K562 (cell line): Measurements from ENCODE around the gene TFCP2. TPM values are rescaled to one million over a fixed set of nuclear protein-coding genes. Genes with fewer than 3 reads are reported as not detected.

Experiments
- ATAC-seq: fragments of 200-7000 bp; cut with Tn5 transposase; 3 replicates; pipeline ENCODE4 v1.9.1; 2020; ENCODE audit warnings: moderate library complexity
- BruUV-seq: library from RNA; stranded (reverse); fragments of 400-500 nt; replicated peaks from 2 replicates; lab custom pipeline; 2021; lab: Mats Ljungman, UMichigan
- CTCF ChIA-PET: fragments of 300-600 bp; formaldehyde crosslinking; extraction: SDS; loops from one replicate; lab custom pipeline; 2021; ENCODE audit warnings: low intra/inter-chr PET ratio; lab: Yijun Ruan, JAX
- POLR2A ChIA-PET: fragments of 300-600, 350-650 bp; sonication (Branson Sonifier 250); formaldehyde crosslinking; extraction: SDS; loops from one replicate; lab custom pipeline; 2021; ENCODE audit warnings: antibody characterized with exemption, inconsistent platforms; lab: Yijun Ruan, JAX
- DNase-seq, 4 experiments: peaks; one replicate each; pipeline versions ENCODE4 v3.0.0 to v3.0.0-alpha.2; 2011 to 2018; ENCODE audit warnings: low spot score in 3 of 4, mixed read lengths in 3 of 4; ENCODE audit errors: extremely low read depth in 1 of 4
- FAIRE-seq: peaks from 2 replicates; lab custom pipeline; 2011; peaks lifted over from hg19 to GRCh38; lab: Jason Lieb, UNC
- H2AFZ ChIP-seq: 2 replicates; pipeline ENCODE4 v1.6.0; 2011; ENCODE audit warnings: low read depth, low read length, control low read depth, inconsistent platforms
- H3K27ac ChIP-seq: fragments of 200-600 bp; 3 replicates; pipeline ENCODE4 v1.8.0; 2011; ENCODE audit warnings: low read depth, mild to moderate bottlenecking, control low read depth, inconsistent platforms, low read length, moderate library complexity, mixed read lengths; ENCODE audit errors: extremely low read depth
- H3K27me3 ChIP-seq, 2 experiments: fragments of 300-600 bp in 1 of 2; 2 replicates in 1 of 2; 3 replicates in 1 of 2; pipeline versions ENCODE4 v1.6.0 to v1.8.0; 2011; ENCODE audit warnings: inconsistent platforms in 2 of 2, low read length in 2 of 2, mild to moderate bottlenecking in 1 of 2, mixed read lengths in 1 of 2, moderate library complexity in 1 of 2; ENCODE audit not compliant: control insufficient read depth in 2 of 2, insufficient read depth in 2 of 2
- H3K36me3 ChIP-seq: fragments of 300-600 bp; 3 replicates; pipeline ENCODE4 v1.8.0; 2011; ENCODE audit warnings: mild to moderate bottlenecking, low read length, inconsistent platforms; ENCODE audit not compliant: control insufficient read depth, insufficient read depth
- H3K4me1 ChIP-seq, 2 experiments: fragments of 200-600 bp in 1 of 2; replicated peaks in 1 of 2; 2 replicates in 1 of 2; 3 replicates in 1 of 2; pipeline versions ENCODE4 v1.5.1 to v1.8.0; 2011; ENCODE audit warnings: inconsistent platforms in 2 of 2, low read length in 2 of 2, mild to moderate bottlenecking in 1 of 2, mixed read lengths in 1 of 2, moderate library complexity in 1 of 2; ENCODE audit not compliant: control insufficient read depth in 2 of 2, insufficient read depth in 2 of 2
- H3K4me2 ChIP-seq: 2 replicates; pipeline ENCODE4 v1.6.1; 2011; ENCODE audit warnings: low read length, control low read depth, inconsistent platforms, mixed read lengths; ENCODE audit not compliant: insufficient read depth
- H3K4me3 ChIP-seq: fragments of 200-600 bp; sonication (generic), shearing (Covaris generic); 2 replicates; pipeline ENCODE4 v1.5.1; 2016; ENCODE audit warnings: control low read depth, inconsistent platforms
- H3K79me2 ChIP-seq: fragments of 200-600 bp; 3 replicates; pipeline ENCODE4 v1.8.0; 2011; ENCODE audit warnings: low read length, inconsistent platforms; ENCODE audit not compliant: control insufficient read depth, insufficient read depth
- H3K9ac ChIP-seq, 2 experiments: 2 replicates each; pipeline versions ENCODE4 v1.6.0 to v1.6.1; 2011; ENCODE audit warnings: low read depth in 2 of 2, low read length in 2 of 2, control low read depth in 1 of 2, inconsistent platforms in 1 of 2, mild to moderate bottlenecking in 1 of 2, mixed read lengths in 1 of 2; ENCODE audit not compliant: insufficient read depth in 1 of 2
- H3K9me1 ChIP-seq: one replicate; pipeline ENCODE4 v1.6.0; 2011; ENCODE audit warnings: inconsistent platforms, mild to moderate bottlenecking, low read length, moderate library complexity; ENCODE audit not compliant: control insufficient read depth, insufficient read depth
- H3K9me3 ChIP-seq: replicated peaks from 2 replicates; pipeline ENCODE4 v1.5.1; 2011; ENCODE audit warnings: low read depth, low read length, inconsistent platforms; ENCODE audit not compliant: control insufficient read depth, insufficient read depth
- H4K20me1 ChIP-seq: replicated peaks from 2 replicates; pipeline ENCODE4 v1.6.1; 2011; ENCODE audit warnings: low read length, inconsistent platforms, mixed read lengths; ENCODE audit not compliant: control insufficient read depth, insufficient read depth
- BACH1 ChIP-seq: fragments of 200-800 bp; sonication (Bioruptor generic); IDR thresholded peaks from 2 replicates; pipeline ENCODE4 v1.6.1; 2016; ENCODE audit warnings: missing genetic modification characterization, missing compliant biosample characterization
- CBFA2T3 ChIP-seq: fragments of 450-650 bp; IDR thresholded peaks from 2 replicates; pipeline ENCODE4 v1.6.1; 2017
- CREB3 ChIP-seq: fragments of 450-650 bp; conservative IDR thresholded peaks from 2 replicates; pipeline ENCODE4 v1.6.1; 2016; ENCODE audit warnings: missing genetic modification characterization, low read depth, mild to moderate bottlenecking, missing compliant biosample characterization, moderate library complexity
- NR3C1 ChIP-seq: sonication (generic); formaldehyde crosslinking; IDR thresholded peaks from 2 replicates; pipeline ENCODE4 v1.8.1; 2022; ENCODE audit warnings: missing genetic modification reagents
- NUFIP1 ChIP-seq: fragments of 450-650 bp; IDR thresholded peaks from 2 replicates; pipeline ENCODE4 v1.6.1; 2018; ENCODE audit not compliant: partially characterized antibody
- PKNOX1 ChIP-seq: fragments of 450-650 bp; IDR thresholded peaks from 2 replicates; pipeline ENCODE4 v1.6.1; 2016
- PURB ChIP-seq: sonication (generic); formaldehyde crosslinking; IDR thresholded peaks from 2 replicates; pipeline ENCODE4 v1.9.0; 2021; ENCODE audit warnings: low read depth, mild to moderate bottlenecking, missing genetic modification reagents
- RAD21 ChIP-seq, 2 experiments: fragments of 250-450 bp in 1 of 2; fragments of 450-650 bp in 1 of 2; sonication (Bioruptor Pico) in 1 of 2; formaldehyde crosslinking in 1 of 2; IDR thresholded peaks in 1 of 2; conservative IDR thresholded peaks in 1 of 2; 2 replicates each; pipeline versions ENCODE4 v1.4.0 to v1.8.0; 2020 to 2022; ENCODE audit warnings: mild to moderate bottlenecking in 2 of 2, moderate library complexity in 1 of 2
- RREB1 ChIP-seq: fragments of 250-450 bp; sonication (Bioruptor Pico); IDR thresholded peaks from 2 replicates; pipeline ENCODE4 v1.4.0; 2020
- SLC30A9 ChIP-seq: fragments of 250-450 bp; sonication (Bioruptor Pico); IDR thresholded peaks from 2 replicates; pipeline ENCODE4 v1.8.0; 2022; ENCODE audit warnings: mild to moderate bottlenecking, moderate library complexity
- SMC3 ChIP-seq: conservative IDR thresholded peaks from 2 replicates; pipeline ENCODE4 v1.6.1; 2011; ENCODE audit warnings: low read depth, low read length, improper control_type of control experiment; ENCODE audit not compliant: insufficient read depth
- TCFL5 ChIP-seq: fragments of 250-450 bp; sonication (Bioruptor Pico); conservative IDR thresholded peaks from 2 replicates; pipeline ENCODE4 v1.6.1; 2021; ENCODE audit warnings: mild to moderate bottlenecking, moderate library complexity, matching md5 sums
- ZNF699 ChIP-seq: fragments of 250-450 bp; sonication (Bioruptor Pico); IDR thresholded peaks from 2 replicates; pipeline ENCODE4 v1.8.0; 2021; ENCODE audit warnings: mild to moderate bottlenecking, moderate library complexity; ENCODE audit not compliant: insufficient replicate concordance
- ZZZ3 ChIP-seq: fragments of 450-650 bp; IDR thresholded peaks from 2 replicates; pipeline ENCODE4 v1.6.1; 2016; ENCODE audit warnings: antibody characterized with exemption, mild to moderate bottlenecking, moderate library complexity
- WGBS: fragments of 100-300 bp; shearing (Covaris generic); methylation state at CpG from one replicate; pipeline ENCODE4 v1.1.6; 2016; ENCODE audit warnings: low coverage, mixed read lengths; ENCODE audit not compliant: insufficient coverage; ENCODE audit errors: missing lambda C conversion rate; 5-methylcytosine and 5-hydroxymethylcytosine counted together
- in situ Hi-C: fragments of 300-500 bp; cut with MboI; formaldehyde crosslinking; loops from 4 replicates; pipeline ENCODE4 v1.15.0; 2018; ENCODE audit warnings: inconsistent platforms, mixed read lengths
- intact Hi-C: fragments of 100-400 bp; cut with micrococcal nuclease; formaldehyde crosslinking; loops from 2 replicates; pipeline ENCODE4 v1.14.2; 2022
- polyA plus RNA-seq, 8 experiments: library from polyadenylated mRNA; depleted of rRNA in 4 of 8; stranded (reverse) in 5 of 8; unstranded in 3 of 8; fragments of >200 nt; fragmentation: Nextera tagmentation in 2 of 8; fragmentation: Illumina TruSeq in 1 of 8; extraction: Ambion mirVana in 2 of 8; extraction: Trizol in 1 of 8; gene quantifications; 2 replicates each; pipeline versions ENCODE4 v1.2.1 to v1.2.3, GENCODE V29; 2011 to 2014; ENCODE audit warnings: inconsistent platforms in 1 of 8, missing spikeins in 1 of 8
- total RNA-seq, 7 experiments: library from RNA; depleted of rRNA in 6 of 7; stranded (reverse); fragments of >200 nt in 6 of 7; fragmentation: Illumina TruSeq in 2 of 7; extraction: Trizol in 2 of 7; gene quantifications; 2 replicates each; pipeline versions ENCODE4 v1.2.1 to v1.2.3, GENCODE V29; 2011 to 2021; ENCODE audit warnings: low replicate concordance in 1 of 7

TFCP2 gene
- total and polyA plus RNA-seq, 9 of the 15 experiments (the other 6 are each of a cell fraction or from before 2014, with no cell fraction given) = 8.0 to 38.9 (median 19.3) TPM

- BruUV-seq = no TSS peak
- Histone ChIP-seq H3K9me3 (no peaks in the 10 kb centered on the region), H3K4me3 (no peak overlapping the region), H3K36me3 (peaks cover 71% of the 10 kb centered on the region), H3K9me1 (no peaks in the 10 kb centered on the region), H3K4me1 (peaks cover 7 to 12% of the 10 kb centered on the region in 2 experiments; a peak in 3 of 5 replicates), H4K20me1 (no peaks in the 10 kb centered on the region; the same call in 1 of the 2 replicates), H2AFZ (no peak overlapping the region), H3K27me3 (no peaks in the 10 kb centered on the region), H3K27ac (no peak overlapping the region), H3K79me2 (no peaks in the 10 kb centered on the region), H3K9ac (no peak overlapping the region), H3K4me2 (no peak overlapping the region)
- intact Hi-C loops (no loop called here), in situ Hi-C loops (no loop called here)
- 97% methylated on average over 5 of the region's 5 CpGs for WGBS
- ATAC-seq (no peak), DNase-seq (no peak), FAIRE-seq (no peak)
- POLR2A ChIA-PET = interaction anchor here (1.6 to 3.2 kb wide), 2 partner anchors 11 to 17 kb away, joined by 5 to 25 read pairs; partner anchors contain the start of gene CSRNP2
- CTCF ChIA-PET = no interaction called here
- no peak for TF ChIP-seq PURB (CRISPR knock-in tag)
- no peak for TF ChIP-seq NR3C1 (CRISPR knock-in tag)
- no peak for TF ChIP-seq NUFIP1
- no peak for TF ChIP-seq ZNF699
- TF ChIP-seq RREB1 (CRISPR knock-in tag) = no peak
- TF ChIP-seq ZZZ3 = no peak
- TF ChIP-seq BACH1 (tag) = no peak
- TF ChIP-seq TCFL5 (CRISPR knock-in tag) = no peak
- TF ChIP-seq CBFA2T3 = no peak
- TF ChIP-seq RAD21 (CRISPR knock-in tag; conservative IDR thresholded peaks at IDR 0.05 in 1 of 2, IDR thresholded peaks at IDR 0.05 in 1 of 2) = no peak
- TF ChIP-seq PKNOX1 = no peak
- TF ChIP-seq SMC3 = no peak
- TF ChIP-seq SLC30A9 = no peak
- no peak for TF ChIP-seq CREB3 (tag)
Measured at GRCh38 chr12:51065530-51065929, 107.4 kb downstream of the TFCP2 start.
